Measurements from ENCODE around the gene CERK.

DNA sequence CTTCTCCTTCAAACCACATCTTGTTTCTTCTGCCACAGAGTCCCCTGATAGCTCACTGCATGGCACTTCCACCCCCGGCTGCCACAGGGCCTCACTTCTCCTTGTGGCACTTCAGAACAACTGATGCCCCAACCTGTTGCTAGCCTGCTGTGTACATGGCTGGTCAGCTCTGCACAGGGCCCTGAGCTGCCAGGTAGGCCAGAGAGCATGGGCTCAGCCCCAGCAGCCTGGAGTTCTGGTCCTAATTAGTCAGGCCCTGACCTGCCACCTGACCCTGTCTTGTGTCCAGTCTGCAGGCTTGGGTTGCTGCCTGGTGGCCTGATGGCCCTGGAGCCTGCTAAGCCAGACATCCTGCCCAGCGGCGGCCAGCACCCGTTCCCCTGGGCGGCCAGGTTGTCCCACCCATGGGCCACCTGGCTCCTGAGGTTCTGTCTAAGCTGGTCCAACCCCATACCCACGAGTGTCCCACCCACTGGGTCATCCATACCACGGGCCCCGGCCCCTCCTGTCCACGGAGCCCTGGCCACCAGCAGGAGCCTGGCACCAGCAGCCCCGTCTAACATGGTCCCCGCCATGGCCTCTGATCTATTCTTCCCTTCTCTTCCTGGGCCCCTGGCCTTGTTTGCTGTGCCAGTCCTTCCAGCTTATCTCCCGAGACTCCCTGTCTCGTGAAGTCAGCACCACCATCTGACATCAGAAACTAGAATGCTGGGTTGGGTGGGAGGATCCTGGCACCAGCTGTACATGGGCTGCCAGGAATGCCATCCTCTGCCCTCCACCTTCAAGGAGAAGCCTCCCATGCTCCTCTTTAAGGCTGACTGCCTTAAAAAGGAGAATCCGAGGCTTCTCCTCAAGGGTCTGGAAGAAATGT, 3.1 kb upstream of the CERK start:
- TF ChIP-seq, protein P1, sequence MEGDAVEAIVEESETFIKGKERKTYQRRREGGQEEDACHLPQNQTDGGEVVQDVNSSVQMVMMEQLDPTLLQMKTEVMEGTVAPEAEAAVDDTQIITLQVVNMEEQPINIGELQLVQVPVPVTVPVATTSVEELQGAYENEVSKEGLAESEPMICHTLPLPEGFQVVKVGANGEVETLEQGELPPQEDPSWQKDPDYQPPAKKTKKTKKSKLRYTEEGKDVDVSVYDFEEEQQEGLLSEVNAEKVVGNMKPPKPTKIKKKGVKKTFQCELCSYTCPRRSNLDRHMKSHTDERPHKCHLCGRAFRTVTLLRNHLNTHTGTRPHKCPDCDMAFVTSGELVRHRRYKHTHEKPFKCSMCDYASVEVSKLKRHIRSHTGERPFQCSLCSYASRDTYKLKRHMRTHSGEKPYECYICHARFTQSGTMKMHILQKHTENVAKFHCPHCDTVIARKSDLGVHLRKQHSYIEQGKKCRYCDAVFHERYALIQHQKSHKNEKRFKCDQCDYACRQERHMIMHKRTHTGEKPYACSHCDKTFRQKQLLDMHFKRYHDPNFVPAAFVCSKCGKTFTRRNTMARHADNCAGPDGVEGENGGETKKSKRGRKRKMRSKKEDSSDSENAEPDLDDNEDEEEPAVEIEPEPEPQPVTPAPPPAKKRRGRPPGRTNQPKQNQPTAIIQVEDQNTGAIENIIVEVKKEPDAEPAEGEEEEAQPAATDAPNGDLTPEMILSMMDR (conservative IDR thresholded peaks at IDR 0.05): no peak
- TF ChIP-seq EZH2 (IDR thresholded peaks at IDR 0.05; ENCODE audit: low read depth): no peak

Data from PC-9 (cell line).